ENCODE data around the gene HIVEP1. TPM values are rescaled to one million over a fixed set of nuclear protein-coding genes. Genes with fewer than 3 reads are reported as not detected.
"Not testable (repeated sequence)": the region's sequence is repeated elsewhere in the genome, so short reads cannot be mapped to it uniquely, and the experiment has no call there.

HIVEP1 gene
- total RNA-seq, 1 donor from 2014 or later, result 37.4 TPM

DNA sequence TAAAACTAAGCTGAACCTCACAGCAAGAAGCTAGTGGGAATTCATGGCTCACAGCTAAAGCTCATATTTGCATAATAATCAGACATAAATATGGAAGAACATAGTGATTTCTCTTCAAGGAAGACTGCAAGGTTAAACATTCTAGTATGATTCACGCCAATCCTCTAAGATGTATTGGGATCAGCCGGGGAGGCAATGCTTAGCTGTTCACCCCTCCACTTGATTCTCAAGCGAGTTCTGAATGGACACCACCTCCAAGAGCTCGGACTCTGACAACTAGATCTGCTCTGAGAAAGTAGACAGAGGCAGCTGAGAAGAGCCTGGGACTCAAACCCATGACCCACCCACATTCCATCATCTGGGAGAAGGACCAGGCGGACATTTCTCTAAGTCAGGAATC lies 159.6 kb downstream of the HIVEP1 start:
- Mint-ChIP-seq H3K36me3 (no peaks in the 10 kb centered on the region), H3K4me1 (ENCODE audit: unreplicated experiment) (peaks cover 5% of the 10 kb centered on the region), H3K9me3 (no peaks in the 10 kb centered on the region), H3K27ac (no peak overlapping the region), H3K4me3 (no peak overlapping the region), H3K27me3 (no peaks in the 10 kb centered on the region)
- TF ChIP-seq, protein P1, sequence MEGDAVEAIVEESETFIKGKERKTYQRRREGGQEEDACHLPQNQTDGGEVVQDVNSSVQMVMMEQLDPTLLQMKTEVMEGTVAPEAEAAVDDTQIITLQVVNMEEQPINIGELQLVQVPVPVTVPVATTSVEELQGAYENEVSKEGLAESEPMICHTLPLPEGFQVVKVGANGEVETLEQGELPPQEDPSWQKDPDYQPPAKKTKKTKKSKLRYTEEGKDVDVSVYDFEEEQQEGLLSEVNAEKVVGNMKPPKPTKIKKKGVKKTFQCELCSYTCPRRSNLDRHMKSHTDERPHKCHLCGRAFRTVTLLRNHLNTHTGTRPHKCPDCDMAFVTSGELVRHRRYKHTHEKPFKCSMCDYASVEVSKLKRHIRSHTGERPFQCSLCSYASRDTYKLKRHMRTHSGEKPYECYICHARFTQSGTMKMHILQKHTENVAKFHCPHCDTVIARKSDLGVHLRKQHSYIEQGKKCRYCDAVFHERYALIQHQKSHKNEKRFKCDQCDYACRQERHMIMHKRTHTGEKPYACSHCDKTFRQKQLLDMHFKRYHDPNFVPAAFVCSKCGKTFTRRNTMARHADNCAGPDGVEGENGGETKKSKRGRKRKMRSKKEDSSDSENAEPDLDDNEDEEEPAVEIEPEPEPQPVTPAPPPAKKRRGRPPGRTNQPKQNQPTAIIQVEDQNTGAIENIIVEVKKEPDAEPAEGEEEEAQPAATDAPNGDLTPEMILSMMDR (conservative IDR thresholded peaks at IDR 0.05), result no peak
- no peak for DNase-seq (ENCODE audit: extremely low spot score, unreplicated experiment)

DNA sequence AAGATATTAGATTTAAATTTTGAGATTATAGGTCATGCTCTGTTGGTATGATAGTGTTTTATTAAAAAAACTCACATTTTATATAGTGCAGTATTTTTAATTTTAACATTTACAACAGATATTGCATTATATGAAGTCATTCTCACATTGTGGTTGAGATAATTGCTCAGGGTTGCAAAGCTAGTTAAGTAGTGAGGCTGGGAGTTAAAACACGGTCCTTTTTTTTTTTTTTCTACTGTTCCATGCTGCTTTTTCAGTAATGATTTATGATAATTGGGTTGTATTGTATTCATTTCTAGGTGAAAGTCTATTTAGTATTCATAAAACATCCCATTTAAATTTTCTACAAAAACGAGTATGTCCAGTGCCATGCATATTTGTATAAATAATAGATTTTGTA lies 160.5 kb downstream of the HIVEP1 start:
- Mint-ChIP-seq H3K9me3 (no peaks in the 10 kb centered on the region), H3K27ac (no peak overlapping the region), H3K4me1 (ENCODE audit: unreplicated experiment) (peaks cover 5% of the 10 kb centered on the region), H3K27me3 (no peaks in the 10 kb centered on the region), H3K36me3 (no peaks in the 10 kb centered on the region), H3K4me3 (no peak overlapping the region)
- TF ChIP-seq, protein P1 (conservative IDR thresholded peaks at IDR 0.05), result no peak
- DNase-seq (ENCODE audit: extremely low spot score, unreplicated experiment), result no peak

DNA sequence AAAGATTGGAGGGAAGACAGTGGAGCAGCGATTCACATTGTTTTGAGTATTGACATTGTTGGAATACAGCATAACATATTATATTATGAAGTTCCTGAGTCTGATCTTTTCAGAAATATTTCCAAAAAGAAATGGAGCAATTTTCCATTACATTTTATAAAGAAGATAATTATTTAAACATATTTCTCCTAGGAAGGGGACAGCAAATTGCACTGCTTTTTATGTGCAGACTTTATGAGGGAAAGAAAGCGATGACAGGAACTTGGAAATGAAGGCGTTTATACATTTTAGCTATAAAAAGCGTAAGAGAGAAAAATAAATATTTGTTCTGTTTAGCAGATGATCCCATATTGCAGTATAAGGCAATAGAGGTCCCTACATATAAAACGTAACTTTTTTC lies 161.1 kb downstream of the HIVEP1 start:
- TF ChIP-seq, protein P1 (conservative IDR thresholded peaks at IDR 0.05), result no peak
- Mint-ChIP-seq H3K36me3 (no peaks in the 10 kb centered on the region), H3K27ac (no peak overlapping the region), H3K9me3 (no peaks in the 10 kb centered on the region), H3K4me3 (no peak overlapping the region), H3K4me1 (ENCODE audit: unreplicated experiment) (peaks cover 5% of the 10 kb centered on the region), H3K27me3 (no peaks in the 10 kb centered on the region)
- DNase-seq (ENCODE audit: extremely low spot score, unreplicated experiment), result no peak

DNA sequence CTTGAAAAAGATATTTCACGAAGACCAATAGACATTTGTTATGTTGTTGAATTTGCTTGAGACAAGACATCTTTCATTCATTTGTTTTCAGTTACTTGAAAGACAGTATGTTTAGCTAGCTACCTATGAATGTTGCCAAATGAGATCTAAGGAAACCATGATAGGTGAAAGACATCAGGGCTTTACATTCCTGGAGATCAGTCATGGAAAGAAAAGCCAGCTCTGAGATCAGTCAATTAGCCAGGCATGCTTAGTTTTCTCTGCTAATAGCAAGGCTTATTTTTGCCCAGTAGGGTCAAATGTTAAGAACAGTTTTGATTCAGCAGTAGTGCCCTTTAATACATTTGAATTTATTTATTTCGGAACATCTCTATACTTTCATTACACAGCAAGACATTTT lies 161.5 kb downstream of the HIVEP1 start:
- Mint-ChIP-seq H3K36me3 (no peaks in the 10 kb centered on the region), H3K27me3 (no peaks in the 10 kb centered on the region), H3K4me3 (no peak overlapping the region), H3K27ac (no peak overlapping the region), H3K9me3 (no peaks in the 10 kb centered on the region), H3K4me1 (ENCODE audit: unreplicated experiment) (peaks cover 5% of the 10 kb centered on the region)
- DNase-seq (ENCODE audit: extremely low spot score, unreplicated experiment), result no peak
- TF ChIP-seq, protein P1 (conservative IDR thresholded peaks at IDR 0.05), result no peak

DNA sequence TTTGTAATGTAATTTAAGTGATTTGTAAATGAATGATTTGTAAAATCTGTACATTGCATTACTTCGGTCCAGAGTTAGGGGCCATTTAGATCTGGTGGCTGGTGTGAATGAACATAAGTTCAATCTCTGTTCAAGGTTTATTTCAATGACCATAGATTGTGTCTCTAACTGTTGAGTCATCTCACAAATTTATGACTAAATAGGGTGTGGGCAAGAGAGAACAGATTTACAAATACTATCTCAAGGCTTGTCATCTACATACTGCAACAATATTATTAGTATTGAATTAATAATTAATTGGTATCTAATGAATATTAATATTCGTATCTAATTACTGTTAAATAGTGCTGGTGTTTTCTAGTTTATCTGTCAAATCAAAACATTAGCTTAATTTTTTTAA lies 162.8 kb downstream of the HIVEP1 start:
- Mint-ChIP-seq H3K4me3 (no peak overlapping the region), H3K4me1 (ENCODE audit: unreplicated experiment) (peaks cover 5% of the 10 kb centered on the region), H3K36me3 (no peaks in the 10 kb centered on the region), H3K27ac (no peak overlapping the region), H3K9me3 (no peaks in the 10 kb centered on the region), H3K27me3 (no peaks in the 10 kb centered on the region)
- DNase-seq (ENCODE audit: extremely low spot score, unreplicated experiment), result no peak
- TF ChIP-seq, protein P1 (conservative IDR thresholded peaks at IDR 0.05), result no peak

DNA sequence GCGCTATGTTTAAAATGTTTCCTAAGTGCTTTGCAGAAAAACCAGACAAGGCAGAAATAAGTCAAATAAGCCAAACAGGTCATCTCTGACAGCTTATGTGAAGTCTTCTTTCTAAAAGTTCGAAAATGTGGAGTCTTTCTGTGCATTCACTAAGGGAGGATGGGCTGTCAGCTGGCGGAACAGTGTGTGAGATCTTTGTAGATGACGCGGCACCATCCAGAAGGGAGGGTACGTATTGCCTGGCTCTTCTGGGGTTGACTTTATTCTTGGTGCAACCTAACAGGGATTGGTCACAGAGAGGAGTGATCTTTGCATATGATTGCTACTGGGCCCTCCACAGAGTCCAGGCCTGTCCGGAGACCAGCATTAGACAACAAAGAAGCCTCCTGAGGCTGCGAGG lies 163.5 kb downstream of the HIVEP1 start:
- Mint-ChIP-seq H3K4me1 (ENCODE audit: unreplicated experiment) (peaks cover 5% of the 10 kb centered on the region), H3K4me3 (no peak overlapping the region), H3K27me3 (no peaks in the 10 kb centered on the region), H3K36me3 (no peaks in the 10 kb centered on the region), H3K9me3 (no peaks in the 10 kb centered on the region), H3K27ac (no peak overlapping the region)
- TF ChIP-seq, protein P1 (conservative IDR thresholded peaks at IDR 0.05), result no peak
- DNase-seq (ENCODE audit: extremely low spot score, unreplicated experiment), result no peak

DNA sequence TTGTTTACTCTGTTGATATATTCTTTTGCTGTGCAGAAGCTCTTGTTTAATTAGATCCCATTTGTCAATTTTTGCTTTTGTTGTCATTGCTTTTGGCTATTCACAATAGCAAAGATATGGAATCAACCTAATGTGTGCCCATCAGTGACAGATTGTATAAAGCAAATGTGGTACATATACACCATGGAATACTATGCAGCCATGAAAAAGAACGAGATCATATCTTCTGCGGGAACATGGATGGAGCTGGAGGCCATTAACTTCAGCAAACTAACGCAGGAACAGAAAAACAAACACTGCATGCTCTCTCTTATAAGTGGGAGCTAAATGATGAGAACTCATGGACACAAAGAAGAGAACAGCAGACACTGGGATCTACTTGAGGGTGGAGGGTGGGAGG lies 164.7 kb downstream of the HIVEP1 start:
- not testable (repeated sequence) for H3K27me3 Mint-ChIP-seq; H3K9me3 Mint-ChIP-seq; H3K4me3 Mint-ChIP-seq; H3K27ac Mint-ChIP-seq; DNase-seq (ENCODE audit: extremely low spot score, unreplicated experiment); H3K4me1 Mint-ChIP-seq (ENCODE audit: unreplicated experiment); H3K36me3 Mint-ChIP-seq
